Measurements from ENCODE around the gene CD19.
"Not testable (repeated sequence)": the region's sequence is repeated elsewhere in the genome, so short reads cannot be mapped to it uniquely, and the experiment has no call there.

The CD19 gene

GRCh38 chr16:28931801-28932225, at the start of gene CD19:
TSS of gene CD19 (plus strand) at chr16:28931971. CDS start at chr16:28932001, 30 bp downstream.
- DNase-seq (ENCODE audit: low read depth in 2 of 2) = no peak

- no peak for DNase-seq (ENCODE audit: low read depth in 2 of 2)
These were observed 49.1 kb upstream of the CD19 start for GRCh38 chr16:28882551-28883160.

- no peak for DNase-seq (ENCODE audit: low read depth in 2 of 2)
These were observed 48.4 kb upstream of the CD19 start for GRCh38 chr16:28883221-28883996.

GRCh38 chr16:28884045-28884444, 47.7 kb upstream of the CD19 start:
- no peak for DNase-seq (ENCODE audit: low read depth in 2 of 2)

GRCh38 chr16:28886945-28887344, 44.8 kb upstream of the CD19 start:
- no peak for DNase-seq (ENCODE audit: low read depth in 2 of 2)

GRCh38 chr16:28890355-28890754, 41.4 kb upstream of the CD19 start:
- not testable (repeated sequence) for DNase-seq (ENCODE audit: low read depth in 2 of 2)

GRCh38 chr16:28891964-28892890, 39.5 kb upstream of the CD19 start:
- no peak for DNase-seq (ENCODE audit: low read depth in 2 of 2)

GRCh38 chr16:28893291-28893690, 38.5 kb upstream of the CD19 start:
- DNase-seq (ENCODE audit: low read depth in 2 of 2) = no peak

GRCh38 chr16:28895609-28896008, 36.2 kb upstream of the CD19 start:
- DNase-seq (ENCODE audit: low read depth in 2 of 2) = no peak

GRCh38 chr16:28897826-28898225, 33.9 kb upstream of the CD19 start:
- no peak for DNase-seq (ENCODE audit: low read depth in 2 of 2)

GRCh38 chr16:28898266-28898665, 33.5 kb upstream of the CD19 start:
- no peak for DNase-seq (ENCODE audit: low read depth in 2 of 2)

GRCh38 chr16:28898942-28899341, 32.8 kb upstream of the CD19 start:
- DNase-seq (ENCODE audit: low read depth in 2 of 2) = no peak

GRCh38 chr16:28899882-28900590, 31.7 kb upstream of the CD19 start:
- no peak for DNase-seq (ENCODE audit: low read depth in 2 of 2)

GRCh38 chr16:28900601-28901000, 31.2 kb upstream of the CD19 start:
- DNase-seq (ENCODE audit: low read depth in 2 of 2) = no peak

- no peak for DNase-seq (ENCODE audit: low read depth in 2 of 2)
These were observed 29.9 kb upstream of the CD19 start for GRCh38 chr16:28901862-28902261.

- no peak for DNase-seq (ENCODE audit: low read depth in 2 of 2)
These were observed 28.9 kb upstream of the CD19 start for GRCh38 chr16:28902909-28903308.

- no peak for DNase-seq (ENCODE audit: low read depth in 2 of 2)
These were observed 28.3 kb upstream of the CD19 start for GRCh38 chr16:28903344-28904042.

- no peak for DNase-seq (ENCODE audit: low read depth in 2 of 2)
These were observed 27.4 kb upstream of the CD19 start for GRCh38 chr16:28904363-28904762.

- no peak for DNase-seq (ENCODE audit: low read depth in 2 of 2)
These were observed 26.9 kb upstream of the CD19 start for GRCh38 chr16:28904828-28905227.

GRCh38 chr16:28905229-28905754, 26.5 kb upstream of the CD19 start:
- no peak for DNase-seq (ENCODE audit: low read depth in 2 of 2)

All from fibroblast of skin of left biceps (primary cell).